GM21360 (cell line): ENCODE results near the gene CD164.
"Not testable (repeated sequence)": the region's sequence is repeated elsewhere in the genome, so short reads cannot be mapped to it uniquely, and the experiment has no call there.

Source experiments
- ATAC-seq: cut with Tn5 transposase; IDR thresholded peaks from one replicate; pipeline ENCODE4 v1.9.1; 2021; ENCODE audit warnings: mild to moderate bottlenecking, moderate library complexity; ENCODE audit not compliant: unreplicated experiment

Gene CD164

DNA sequence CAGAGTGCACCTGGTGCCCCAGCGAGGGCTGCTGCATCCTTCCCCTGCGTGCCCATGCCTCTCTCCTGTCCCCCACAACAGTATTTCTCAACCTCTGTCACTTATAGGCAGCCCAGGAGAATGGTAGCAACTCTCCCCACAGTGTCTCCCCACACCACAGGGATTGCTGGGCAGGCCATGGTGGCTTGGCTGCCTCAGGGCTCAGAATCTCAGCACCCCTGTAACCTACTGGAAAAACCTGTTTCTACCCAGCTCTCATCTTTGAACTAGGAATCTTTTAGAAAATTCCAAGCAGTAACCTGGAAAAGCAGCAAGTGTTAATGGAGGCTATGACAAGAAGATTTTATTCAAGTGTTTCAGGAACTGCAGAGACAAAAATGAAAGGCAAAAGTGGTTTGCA lies 38.0 kb downstream of the CD164 start:
- ATAC-seq, result no peak

GRCh38 chr6:109343518-109343917 lies 38.7 kb downstream of the CD164 start:
- ATAC-seq, result no peak

DNA sequence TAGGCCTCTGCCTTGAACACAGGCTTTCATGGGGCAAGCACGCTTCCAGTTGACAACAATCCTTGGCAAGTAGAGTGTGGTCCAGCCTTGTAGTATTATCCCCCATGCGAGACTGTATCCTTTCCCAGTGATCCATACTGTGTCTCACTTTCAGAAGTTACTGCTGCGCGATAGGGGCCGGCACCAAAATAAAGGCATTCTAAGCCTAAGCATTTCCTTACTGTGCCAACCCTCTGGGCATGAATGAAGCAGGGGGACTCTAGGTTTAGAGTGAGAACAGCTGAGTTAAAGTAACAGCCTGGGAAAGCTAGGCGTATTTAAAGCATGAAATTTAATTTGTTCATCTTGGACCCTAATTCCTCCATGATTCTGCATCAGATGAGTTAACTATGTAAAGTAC lies 39.4 kb downstream of the CD164 start:
- no peak for ATAC-seq

- ATAC-seq, result no peak
Observed at GRCh38 chr6:109342506-109342905, 39.8 kb downstream of the CD164 start.

- no peak for ATAC-seq
Observed at GRCh38 chr6:109340811-109341210, 41.5 kb downstream of the CD164 start.

GRCh38 chr6:109339906-109340678 lies 42.2 kb downstream of the CD164 start:
- no peak for ATAC-seq

GRCh38 chr6:109336221-109336961 lies 45.9 kb downstream of the CD164 start:
- ATAC-seq, result no peak

DNA sequence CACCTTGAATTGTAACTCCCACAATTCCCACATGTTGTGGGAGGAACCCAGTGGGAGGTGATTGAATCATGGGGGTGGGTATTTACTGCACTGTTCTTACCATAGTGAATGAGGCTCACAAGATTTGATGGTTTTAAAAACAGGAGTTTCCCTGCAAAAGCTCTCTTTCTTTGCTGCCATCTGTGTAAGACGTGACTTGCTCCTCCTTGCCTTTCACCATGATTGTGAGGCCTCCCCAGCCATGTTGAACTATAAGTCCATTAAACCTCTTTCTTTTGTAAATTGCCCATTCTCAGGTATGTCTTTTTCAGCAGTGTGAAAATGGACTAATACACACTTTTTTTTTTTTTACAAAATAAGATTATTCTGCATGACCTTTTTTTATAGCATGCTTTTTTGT lies 48.4 kb downstream of the CD164 start:
- not testable (repeated sequence) for ATAC-seq

GRCh38 chr6:109332748-109333147 lies 49.5 kb downstream of the CD164 start:
- ATAC-seq, result no peak

DNA sequence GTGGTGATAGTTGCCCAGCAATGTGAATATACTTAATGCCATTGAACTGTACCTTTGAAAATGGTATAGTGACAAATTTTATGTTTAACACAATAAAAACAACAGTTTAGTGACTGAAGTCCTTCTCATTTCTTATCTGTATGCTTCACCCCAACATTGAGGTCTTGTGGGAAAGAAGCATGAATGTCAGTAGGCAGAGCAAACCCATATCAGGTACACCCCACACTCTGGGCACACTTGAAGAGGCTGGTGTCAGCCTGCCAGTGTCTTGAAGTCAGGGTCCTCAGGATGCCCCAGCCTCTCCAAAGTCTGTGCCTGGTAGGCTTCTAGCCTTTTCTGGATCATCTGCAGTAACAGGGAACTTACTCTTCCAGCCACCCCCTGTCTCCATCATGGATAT lies 51.2 kb downstream of the CD164 start:
- no peak for ATAC-seq

GRCh38 chr6:109330263-109330662 lies 52.0 kb downstream of the CD164 start:
- no peak for ATAC-seq

GRCh38 chr6:109328629-109329028 lies 53.6 kb downstream of the CD164 start:
- ATAC-seq, result no peak

GRCh38 chr6:109327959-109328358 lies 54.3 kb downstream of the CD164 start:
- no peak for ATAC-seq

- ATAC-seq, result no peak
Observed at GRCh38 chr6:109327491-109327890, 54.8 kb downstream of the CD164 start.

DNA sequence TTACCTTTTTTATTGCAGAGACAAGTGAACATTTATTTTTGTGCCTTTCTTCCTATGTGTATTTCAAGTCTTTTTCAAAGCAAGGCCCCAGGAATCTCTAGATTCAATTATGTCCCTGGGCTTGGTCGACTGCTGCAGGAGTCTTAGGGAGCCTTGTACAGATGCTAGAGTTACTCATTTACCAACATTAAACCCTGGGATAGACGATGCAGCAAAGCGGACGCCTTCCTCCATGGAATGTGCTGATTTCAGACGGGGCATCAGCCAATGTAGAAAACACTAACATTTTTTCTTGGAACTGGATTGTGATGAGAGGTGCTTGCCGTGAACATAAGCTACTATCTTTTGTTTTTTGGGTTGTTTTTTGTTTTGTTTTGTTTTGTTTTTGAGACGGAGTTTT lies 55.9 kb downstream of the CD164 start:
- no peak for ATAC-seq

GRCh38 chr6:109325400-109325801 lies 56.9 kb downstream of the CD164 start:
- no peak for ATAC-seq

DNA sequence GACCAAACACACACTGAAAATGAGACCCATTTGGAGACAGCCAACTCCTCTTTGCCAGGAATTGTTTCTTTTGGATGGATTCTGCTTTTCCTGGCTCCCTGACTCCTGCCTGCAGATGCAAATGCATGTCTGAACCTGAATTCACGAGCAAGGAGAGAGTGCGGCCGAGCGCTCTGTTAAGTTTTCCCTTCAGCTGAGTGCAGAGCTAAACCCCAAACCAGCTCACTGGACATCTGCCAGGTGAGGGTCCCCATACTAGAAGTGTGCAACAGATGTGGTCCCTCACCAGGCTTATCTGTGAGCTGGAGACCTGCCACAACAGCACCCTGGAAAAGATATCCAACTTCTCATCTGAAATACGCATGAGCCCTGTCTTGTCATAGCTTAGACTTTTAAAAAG lies 59.0 kb downstream of the CD164 start:
- ATAC-seq, result no peak

DNA sequence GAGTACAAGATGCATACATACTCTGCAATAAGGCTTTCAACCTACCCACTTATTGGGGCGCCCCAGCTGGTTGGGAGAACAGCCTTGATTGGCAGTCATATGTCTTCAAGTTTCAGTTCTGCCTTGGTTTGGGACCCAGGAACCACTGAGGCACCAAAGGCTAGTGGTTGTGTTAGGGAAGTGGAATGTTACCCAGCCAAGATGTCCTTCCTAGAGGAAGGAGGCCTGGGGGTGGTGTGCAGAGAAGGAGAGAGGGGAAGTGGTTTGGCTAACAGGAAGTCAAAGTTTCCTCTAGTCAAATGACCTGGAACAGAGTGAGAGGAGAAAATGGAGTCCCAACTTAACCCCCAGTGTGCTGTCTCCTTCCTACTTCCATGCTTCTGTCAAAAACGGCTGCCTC lies 59.4 kb downstream of the CD164 start:
- no peak for ATAC-seq

- ATAC-seq, result no peak
Observed at GRCh38 chr6:109321752-109322151, 60.5 kb downstream of the CD164 start.

- no peak for ATAC-seq
Observed at GRCh38 chr6:109320072-109320471, 62.2 kb downstream of the CD164 start.

DNA sequence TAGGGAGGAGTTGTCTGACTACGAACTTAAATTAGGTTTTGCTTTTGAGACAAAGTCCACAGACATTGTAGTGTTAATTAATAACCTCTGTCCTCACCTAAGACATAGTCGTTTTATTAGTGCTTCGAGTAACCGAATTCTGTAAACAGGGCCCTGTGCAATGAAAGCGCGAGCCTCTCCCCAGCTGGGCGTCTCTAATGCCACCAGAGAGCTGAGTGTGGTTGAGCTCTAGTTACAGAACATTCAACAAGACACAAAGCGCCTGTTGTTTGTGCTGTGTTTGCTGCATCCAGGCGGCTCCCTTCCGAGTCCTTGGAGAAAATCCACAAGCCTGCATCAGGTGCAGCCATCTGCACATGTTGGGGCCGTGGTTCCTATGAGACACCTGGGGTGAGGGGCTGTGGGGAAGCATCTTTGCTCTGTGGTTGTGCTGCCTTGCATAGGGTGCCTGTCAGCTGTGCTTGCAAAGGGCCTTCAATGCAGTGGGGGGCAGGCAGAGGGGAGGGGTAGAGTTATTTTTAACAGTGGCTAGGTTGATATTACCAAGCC lies 63.9 kb downstream of the CD164 start:
- no peak for ATAC-seq

DNA sequence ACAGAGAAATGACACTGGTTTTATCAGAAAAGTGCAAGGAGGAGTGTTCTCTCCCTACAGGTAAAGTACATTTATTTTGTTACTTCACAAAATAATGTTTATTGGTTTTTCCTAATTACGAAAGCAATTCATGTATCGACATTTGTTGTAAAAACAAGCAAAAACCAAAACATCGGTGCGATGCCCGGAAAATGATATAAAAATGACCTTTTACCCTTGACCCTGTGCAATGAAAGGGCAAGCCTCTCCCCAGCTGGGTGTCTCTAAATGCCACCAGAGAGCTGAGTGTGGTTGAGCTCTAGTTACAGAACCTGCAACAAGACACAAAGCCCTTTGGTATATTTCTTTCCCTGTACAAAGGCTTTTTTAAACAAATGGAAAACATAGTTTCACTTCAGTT lies 65.4 kb downstream of the CD164 start:
- no peak for ATAC-seq
